Thyroid gland (tissue), 4 donors: ENCODE measurements around the gene CIDEA. TPM values are rescaled to one million over a fixed set of nuclear protein-coding genes. Genes with fewer than 3 reads are reported as not detected.

Experiments
- DNase-seq, 2 donors: peaks; one replicate each; pipeline ENCODE4 v3.0.0-alpha.2; 2019
- H3K27ac ChIP-seq, 3 donors: fragments of 200-600 bp; sonication (generic); 1 replicate in 2 of 3; 2 replicates in 1 of 3; pipeline ENCODE4 v1.5.1; 2016 to 2019; ENCODE audit warnings: mild to moderate bottlenecking in 1 of 3, moderate library complexity in 1 of 3
- H3K27me3 ChIP-seq: fragments of 200-600 bp; sonication (generic); one replicate; pipeline ENCODE4 v1.5.1; 2019
- H3K36me3 ChIP-seq, 2 donors: fragments of 200-600 bp; sonication (generic); one replicate each; pipeline ENCODE4 v1.5.1; 2016 to 2019
- H3K4me1 ChIP-seq, 2 donors: fragments of 200-600 bp; sonication (generic); one replicate each; pipeline ENCODE4 v1.5.1; 2017 to 2019
- H3K4me3 ChIP-seq, 3 donors: fragments of 200-600 bp; sonication (generic); replicated peaks in 1 of 3; 1 replicate in 2 of 3; 2 replicates in 1 of 3; pipeline ENCODE4 v1.5.1; 2016; ENCODE audit warnings: mild to moderate bottlenecking in 1 of 3
- H3K9me3 ChIP-seq: fragments of 200-600 bp; sonication (generic); one replicate; pipeline ENCODE4 v1.5.1; 2017
- CTCF ChIP-seq, 6 experiments: fragments of 200-600 bp in 3 of 6; fragments of 450-650 bp in 3 of 6; sonication (generic) in 3 of 6; IDR thresholded peaks; one replicate each; pipeline ENCODE4 v1.5.1; 2016 to 2019; ENCODE audit warnings: antibody characterized with exemption in 6 of 6, mild to moderate bottlenecking in 2 of 6, inconsistent platforms in 1 of 6, moderate library complexity in 1 of 6
- POLR2A ChIP-seq, 2 donors: fragments of 450-650 bp; IDR thresholded peaks; one replicate each; pipeline ENCODE4 v1.6.1; 2017; ENCODE audit warnings: antibody characterized with exemption in 2 of 2, mild to moderate bottlenecking in 2 of 2, moderate library complexity in 1 of 2
- WGBS, 2 donors: methylation state at CpG; one replicate each; pipeline ENCODE4 v1.1.5; 2017; 5-methylcytosine and 5-hydroxymethylcytosine counted together
- intact Hi-C: fragments of 100-400 bp; cut with DNase I; formaldehyde crosslinking; loops from one replicate; pipeline ENCODE4 v1.15.1; 2023
- total RNA-seq, 4 donors: library from RNA; depleted of rRNA; stranded (reverse); fragments of >200 nt; gene quantifications; one replicate each; pipeline ENCODE4 v1.2.3, GENCODE V29; 2016

CIDEA gene
- total RNA-seq, 4 donors from 2014 or later, result 0.67 TPM; not detected in 3

- peak; percentile 73 to 77 for DNase-seq
- no peaks in the 10 kb centered on the region for H3K27me3 ChIP-seq
- H3K27ac ChIP-seq, result peak overlapping the region; percentile 74 to 92 (median 78)
- no peak for TF ChIP-seq CTCF (IDR thresholded peaks at IDR 0.05)
- TF ChIP-seq POLR2A (IDR thresholded peaks at IDR 0.05), result peak in 1 of 2 donors; percentile 43
- no peaks in the 10 kb centered on the region for H3K9me3 ChIP-seq
- peaks cover 9 to 25% of the 10 kb centered on the region in 2 donors for H3K4me1 ChIP-seq
- peaks cover 6 to 12% of the 10 kb centered on the region in 2 donors for H3K36me3 ChIP-seq
- WGBS, 2 donors, result 3 to 5% methylated on average over 8 to 27 of the region's 81 CpGs
- H3K4me3 ChIP-seq, result peak overlapping the region; percentile 31 to 82 (median 44)
- intact Hi-C loops, result loop anchor here (5.0 kb wide), 1 partner anchor 36 kb away; no protein-coding TSS in a partner anchor
Observed at GRCh38 chr18:12308386-12309100, 54.4 kb downstream of the CIDEA start.

GRCh38 chr18:12309683-12310198 is 55.6 kb downstream of the CIDEA start:
- peaks cover 6 to 12% of the 10 kb centered on the region in 2 donors for H3K36me3 ChIP-seq
- H3K4me3 ChIP-seq, result peak overlapping the region in 1 of 3 donors; percentile 82
- no peak for TF ChIP-seq CTCF (IDR thresholded peaks at IDR 0.05)
- TF ChIP-seq POLR2A (IDR thresholded peaks at IDR 0.05), result no peak
- intact Hi-C loops, result loop anchor here (5.0 kb wide), 1 partner anchor 37 kb away; no protein-coding TSS in a partner anchor
- DNase-seq, result no peak
- H3K27ac ChIP-seq, result peak overlapping the region in 2 of 3 donors; percentile 74 to 92
- 51 to 61% methylated on average over 7 of the region's 7 CpGs for WGBS, 2 donors
- H3K9me3 ChIP-seq, result no peaks in the 10 kb centered on the region
- H3K4me1 ChIP-seq, result peaks cover 9 to 20% of the 10 kb centered on the region in 2 donors
- H3K27me3 ChIP-seq, result no peaks in the 10 kb centered on the region

- 96 to 100% methylated on average over 6 of the region's 6 CpGs for WGBS, 2 donors
- TF ChIP-seq CTCF (IDR thresholded peaks at IDR 0.05) (no peak), POLR2A (IDR thresholded peaks at IDR 0.05) (no peak)
- H3K9me3 ChIP-seq, result no peaks in the 10 kb centered on the region
- H3K4me1 ChIP-seq, result peaks cover 13 to 20% of the 10 kb centered on the region in 2 donors
- DNase-seq, result no peak
- intact Hi-C loops, result no loop called here
- H3K36me3 ChIP-seq, result peaks cover 6 to 12% of the 10 kb centered on the region in 2 donors
- no peaks in the 10 kb centered on the region for H3K27me3 ChIP-seq
- H3K4me3 ChIP-seq, result no peak overlapping the region
- no peak overlapping the region for H3K27ac ChIP-seq
Observed at GRCh38 chr18:12310762-12311161, 56.6 kb downstream of the CIDEA start.

GRCh38 chr18:12312976-12313375 is 58.8 kb downstream of the CIDEA start:
- H3K27ac ChIP-seq, result no peak overlapping the region
- peaks cover 6 to 17% of the 10 kb centered on the region in 2 donors for H3K36me3 ChIP-seq
- no peak for DNase-seq
- H3K9me3 ChIP-seq, result no peaks in the 10 kb centered on the region
- H3K4me1 ChIP-seq, result peaks cover 19 to 36% of the 10 kb centered on the region in 2 donors
- TF ChIP-seq CTCF (IDR thresholded peaks at IDR 0.05), result no peak
- TF ChIP-seq POLR2A (IDR thresholded peaks at IDR 0.05), result no peak
- intact Hi-C loops, result no loop called here
- H3K4me3 ChIP-seq, result no peak overlapping the region
- H3K27me3 ChIP-seq, result no peaks in the 10 kb centered on the region
